Measurements from ENCODE around the gene USP34. TPM values are rescaled to one million over a fixed set of nuclear protein-coding genes. Genes with fewer than 3 reads are reported as not detected.

The USP34 gene
- total RNA-seq, 1 experiment from 2014 or later = 76.3 TPM

DNA sequence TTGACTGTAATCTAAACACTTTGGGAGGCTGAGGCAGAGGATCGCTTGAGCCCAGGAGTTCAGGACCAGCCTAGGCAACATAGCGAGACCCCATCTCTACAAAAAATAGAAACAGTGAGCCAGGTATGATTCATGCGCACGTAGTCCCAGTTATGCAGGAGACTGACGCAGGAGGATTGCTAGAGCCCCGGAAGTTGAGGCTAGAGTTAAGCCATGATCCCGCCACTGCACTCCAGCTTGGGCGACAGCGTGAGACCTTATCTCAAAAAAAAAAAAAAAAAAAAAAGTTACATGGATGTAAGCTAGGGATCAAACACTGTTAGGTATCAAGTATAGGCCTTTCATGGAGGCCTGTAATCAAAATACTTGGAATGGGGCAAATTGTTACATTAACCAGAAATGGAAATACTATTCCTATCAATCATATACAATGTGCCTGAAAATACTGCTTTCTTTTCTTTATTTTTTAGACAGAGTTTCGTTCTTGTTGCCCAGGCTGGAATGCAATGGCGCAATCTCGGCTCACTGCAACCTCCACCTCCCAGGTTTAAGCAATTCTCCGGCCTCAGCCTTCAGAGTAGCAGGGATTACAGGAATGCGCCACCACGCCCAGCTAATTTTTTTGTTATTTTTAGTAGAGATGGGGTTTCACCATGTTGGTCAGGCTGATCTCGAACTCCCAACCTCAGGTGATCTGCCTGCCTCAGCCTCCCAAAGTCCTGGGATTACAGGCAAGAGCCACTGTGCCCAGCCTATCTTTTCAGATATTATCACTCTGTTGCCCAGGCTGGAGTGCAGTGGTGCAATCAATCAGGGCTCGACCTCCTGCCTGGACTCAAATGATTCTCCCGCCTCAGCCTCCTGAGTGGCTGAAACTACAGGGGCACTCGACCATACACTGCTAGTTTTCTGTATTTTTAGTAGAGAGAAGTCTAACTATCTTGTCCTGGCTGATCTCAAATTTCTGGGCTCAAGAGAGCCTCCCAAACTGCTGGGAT is 40.1 kb upstream of the USP34 start:
- ChIA-PET CTCF (no interaction called here), RAD21 (ENCODE audit: low non-redundant PET in 1 of 2, low total read pairs in 2 of 2, uncharacterized antibody in 2 of 2, unreplicated experiment in 2 of 2) (no interaction called here), POLR2A (no interaction called here)
- H3K4me3 ChIP-seq (replicated peaks in 1 of 2; ENCODE audit: low read depth in 1 of 2, low read length in 2 of 2) = no peak overlapping the region
- no TSS peak for BruUV-seq (replicated peaks)
- H3K9me3 ChIP-seq (ENCODE audit: control insufficient read depth in 1 of 2, insufficient read depth in 1 of 2, low read depth in 1 of 2, low read length in 2 of 2) = no peaks in the 10 kb centered on the region
- peaks cover 13 to 37% of the 10 kb centered on the region in 2 experiments; a peak in 3 of 4 replicates for H3K36me3 ChIP-seq (ENCODE audit: control insufficient read depth in 1 of 2, insufficient read depth in 2 of 2, low read length in 2 of 2)
- no peaks in the 10 kb centered on the region for H3K9me2 ChIP-seq (ENCODE audit: insufficient read depth)
- no peaks in the 10 kb centered on the region for H3K4me1 ChIP-seq (ENCODE audit: control insufficient read depth in 1 of 2, insufficient read depth in 2 of 2, low read length in 2 of 2)
- ATAC-seq (no peak; the same call in 1 of the 2 replicates), DNase-seq (ENCODE audit: low read depth, low spot score) (no peak)
- H3K27ac ChIP-seq (ENCODE audit: low read depth, low read length) = no peak overlapping the region
- H2AFZ ChIP-seq (ENCODE audit: low read depth, low read length, poor library complexity, severe bottlenecking) = no peak overlapping the region
- TF ChIP-seq POLR2A (IDR thresholded peaks at IDR 0.05; ENCODE audit: borderline replicate concordance, extremely low read depth, insufficient read depth, insufficient read length) (no peak), ZNF274 (IDR thresholded peaks at IDR 0.05; ENCODE audit: low read depth, low read length) (no peak), TCF7L2 (IDR thresholded peaks at IDR 0.05; ENCODE audit: borderline replicate concordance, extremely low read depth, insufficient read depth, insufficient read length) (no peak), CTCF (IDR thresholded peaks at IDR 0.05 in 2 of 3, conservative IDR thresholded peaks at IDR 0.05 in 1 of 3; ENCODE audit: borderline replicate concordance in 1 of 3, insufficient read depth in 1 of 3, low read depth in 2 of 3, low read length in 2 of 3) (no peak), EZH2 (IDR thresholded peaks at IDR 0.05) (no peak), RAD21 (IDR thresholded peaks at IDR 0.05; ENCODE audit: low read depth) (no peak), CBX3 (IDR thresholded peaks at IDR 0.05; ENCODE audit: low read depth) (no peak), EGR1 (IDR thresholded peaks at IDR 0.05; ENCODE audit: low read depth) (no peak), ZFX (IDR thresholded peaks at IDR 0.05) (no peak), EZH2phosphoT487 (IDR thresholded peaks at IDR 0.05; ENCODE audit: borderline replicate concordance) (no peak), FOSL1 (IDR thresholded peaks at IDR 0.05; ENCODE audit: low read depth) (no peak), ATF3 (IDR thresholded peaks at IDR 0.05) (no peak)
- TF ChIP-seq, protein P1, sequence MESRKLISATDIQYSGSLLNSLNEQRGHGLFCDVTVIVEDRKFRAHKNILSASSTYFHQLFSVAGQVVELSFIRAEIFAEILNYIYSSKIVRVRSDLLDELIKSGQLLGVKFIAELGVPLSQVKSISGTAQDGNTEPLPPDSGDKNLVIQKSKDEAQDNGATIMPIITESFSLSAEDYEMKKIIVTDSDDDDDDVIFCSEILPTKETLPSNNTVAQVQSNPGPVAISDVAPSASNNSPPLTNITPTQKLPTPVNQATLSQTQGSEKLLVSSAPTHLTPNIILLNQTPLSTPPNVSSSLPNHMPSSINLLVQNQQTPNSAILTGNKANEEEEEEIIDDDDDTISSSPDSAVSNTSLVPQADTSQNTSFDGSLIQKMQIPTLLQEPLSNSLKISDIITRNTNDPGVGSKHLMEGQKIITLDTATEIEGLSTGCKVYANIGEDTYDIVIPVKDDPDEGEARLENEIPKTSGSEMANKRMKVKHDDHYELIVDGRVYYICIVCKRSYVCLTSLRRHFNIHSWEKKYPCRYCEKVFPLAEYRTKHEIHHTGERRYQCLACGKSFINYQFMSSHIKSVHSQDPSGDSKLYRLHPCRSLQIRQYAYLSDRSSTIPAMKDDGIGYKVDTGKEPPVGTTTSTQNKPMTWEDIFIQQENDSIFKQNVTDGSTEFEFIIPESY (IDR thresholded peaks at IDR 0.05; ENCODE audit: extremely low read depth, insufficient replicate concordance, low read length) = no peak
- TF ChIP-seq, protein P2, sequence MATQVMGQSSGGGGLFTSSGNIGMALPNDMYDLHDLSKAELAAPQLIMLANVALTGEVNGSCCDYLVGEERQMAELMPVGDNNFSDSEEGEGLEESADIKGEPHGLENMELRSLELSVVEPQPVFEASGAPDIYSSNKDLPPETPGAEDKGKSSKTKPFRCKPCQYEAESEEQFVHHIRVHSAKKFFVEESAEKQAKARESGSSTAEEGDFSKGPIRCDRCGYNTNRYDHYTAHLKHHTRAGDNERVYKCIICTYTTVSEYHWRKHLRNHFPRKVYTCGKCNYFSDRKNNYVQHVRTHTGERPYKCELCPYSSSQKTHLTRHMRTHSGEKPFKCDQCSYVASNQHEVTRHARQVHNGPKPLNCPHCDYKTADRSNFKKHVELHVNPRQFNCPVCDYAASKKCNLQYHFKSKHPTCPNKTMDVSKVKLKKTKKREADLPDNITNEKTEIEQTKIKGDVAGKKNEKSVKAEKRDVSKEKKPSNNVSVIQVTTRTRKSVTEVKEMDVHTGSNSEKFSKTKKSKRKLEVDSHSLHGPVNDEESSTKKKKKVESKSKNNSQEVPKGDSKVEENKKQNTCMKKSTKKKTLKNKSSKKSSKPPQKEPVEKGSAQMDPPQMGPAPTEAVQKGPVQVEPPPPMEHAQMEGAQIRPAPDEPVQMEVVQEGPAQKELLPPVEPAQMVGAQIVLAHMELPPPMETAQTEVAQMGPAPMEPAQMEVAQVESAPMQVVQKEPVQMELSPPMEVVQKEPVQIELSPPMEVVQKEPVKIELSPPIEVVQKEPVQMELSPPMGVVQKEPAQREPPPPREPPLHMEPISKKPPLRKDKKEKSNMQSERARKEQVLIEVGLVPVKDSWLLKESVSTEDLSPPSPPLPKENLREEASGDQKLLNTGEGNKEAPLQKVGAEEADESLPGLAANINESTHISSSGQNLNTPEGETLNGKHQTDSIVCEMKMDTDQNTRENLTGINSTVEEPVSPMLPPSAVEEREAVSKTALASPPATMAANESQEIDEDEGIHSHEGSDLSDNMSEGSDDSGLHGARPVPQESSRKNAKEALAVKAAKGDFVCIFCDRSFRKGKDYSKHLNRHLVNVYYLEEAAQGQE (IDR thresholded peaks at IDR 0.05; ENCODE audit: low read depth) = no peak
- TF ChIP-seq, protein P3, sequence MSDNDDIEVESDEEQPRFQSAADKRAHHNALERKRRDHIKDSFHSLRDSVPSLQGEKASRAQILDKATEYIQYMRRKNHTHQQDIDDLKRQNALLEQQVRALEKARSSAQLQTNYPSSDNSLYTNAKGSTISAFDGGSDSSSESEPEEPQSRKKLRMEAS (IDR thresholded peaks at IDR 0.05) = no peak
- no peak overlapping the region for H3K4me2 ChIP-seq (ENCODE audit: low read length)
- H3K27me3 ChIP-seq (ENCODE audit: insufficient read depth, low read length) = no peaks in the 10 kb centered on the region
- no peak overlapping the region for H3K9ac ChIP-seq (ENCODE audit: low read length)
- H3K79me2 ChIP-seq (ENCODE audit: insufficient read depth, low read length) = peaks cover 100% of the 10 kb centered on the region
- peaks cover 48% of the 10 kb centered on the region; the same call in 1 of the 2 replicates for H4K20me1 ChIP-seq (ENCODE audit: insufficient read depth)
- intact Hi-C loops (cut with micrococcal nuclease) = no loop called here

Data from HCT116 (cell line).